Astrocyte (in vitro differentiated cells and primary cell): ENCODE measurements around the gene RPL39L. TPM values are rescaled to one million over a fixed set of nuclear protein-coding genes. Genes with fewer than 3 reads are reported as not detected.

Source experiments
- DNase-seq: peaks from one replicate; pipeline ENCODE4 v3.0.0-alpha.2; 2010; ENCODE audit warnings: low read depth
- FAIRE-seq: peaks from 2 replicates; lab custom pipeline; 2011; peaks lifted over from hg19 to GRCh38; lab: Jason Lieb, UNC
- H2AFZ ChIP-seq: 2 replicates; pipeline ENCODE4 v1.6.0; 2012; ENCODE audit warnings: low read depth, low read length, inconsistent platforms
- H3K27ac ChIP-seq: 2 replicates; pipeline ENCODE4 v1.5.1; 2011; ENCODE audit warnings: low read depth, low read length, inconsistent platforms
- H3K27me3 ChIP-seq: 2 replicates; pipeline ENCODE4 v1.6.0; 2011; ENCODE audit warnings: low read length, inconsistent platforms; ENCODE audit not compliant: insufficient read depth
- H3K36me3 ChIP-seq: 2 replicates; pipeline ENCODE4 v1.5.1; 2011; ENCODE audit warnings: low read length, inconsistent platforms; ENCODE audit not compliant: insufficient read depth
- H3K4me1 ChIP-seq: 2 replicates; pipeline ENCODE4 v1.5.1; 2011; ENCODE audit warnings: low read length, inconsistent platforms; ENCODE audit not compliant: insufficient read depth
- H3K4me2 ChIP-seq: 2 replicates; pipeline ENCODE4 v1.6.0; 2012; ENCODE audit warnings: low read length, inconsistent platforms
- H3K4me3 ChIP-seq: 2 replicates; pipeline ENCODE4 v1.5.1; 2011; ENCODE audit warnings: low read depth, mild to moderate bottlenecking, low read length, inconsistent platforms; ENCODE audit not compliant: insufficient read depth
- H3K79me2 ChIP-seq: 2 replicates; pipeline ENCODE4 v1.6.0; 2012; ENCODE audit warnings: mild to moderate bottlenecking, low read length, inconsistent platforms; ENCODE audit not compliant: insufficient read depth
- H3K9ac ChIP-seq: 2 replicates; pipeline ENCODE4 v1.6.0; 2012; ENCODE audit warnings: mild to moderate bottlenecking, low read length, inconsistent platforms
- H3K9me3 ChIP-seq: 2 replicates; pipeline ENCODE4 v1.5.1; 2012; ENCODE audit warnings: low read depth, mild to moderate bottlenecking, low read length, inconsistent platforms; ENCODE audit not compliant: insufficient read depth
- H4K20me1 ChIP-seq: 2 replicates; pipeline ENCODE4 v1.6.0; 2012; ENCODE audit warnings: low read length, inconsistent platforms; ENCODE audit not compliant: insufficient read depth
- H3K27ac Mint-ChIP-seq: one replicate; pipeline ENCODE4 v1.8.0; 2021; ENCODE audit warnings: mild to moderate bottlenecking, mixed read lengths; ENCODE audit not compliant: unreplicated experiment
- H3K27me3 Mint-ChIP-seq: one replicate; pipeline ENCODE4 v1.8.0; 2021; ENCODE audit warnings: low read depth, mixed read lengths; ENCODE audit not compliant: unreplicated experiment
- H3K36me3 Mint-ChIP-seq: one replicate; pipeline ENCODE4 v1.8.0; 2021; ENCODE audit warnings: low read depth, mixed read lengths; ENCODE audit not compliant: unreplicated experiment
- H3K4me1 Mint-ChIP-seq: one replicate; pipeline ENCODE4 v1.8.0; 2021; ENCODE audit warnings: low read depth, mixed read lengths; ENCODE audit not compliant: unreplicated experiment
- H3K4me3 Mint-ChIP-seq: one replicate; pipeline ENCODE4 v1.8.0; 2021; ENCODE audit warnings: mild to moderate bottlenecking, moderate library complexity, mixed read lengths; ENCODE audit not compliant: unreplicated experiment
- H3K9me3 Mint-ChIP-seq: one replicate; pipeline ENCODE4 v1.8.0; 2021; ENCODE audit warnings: mild to moderate bottlenecking, mixed read lengths; ENCODE audit not compliant: unreplicated experiment
- EZH2 ChIP-seq: IDR thresholded peaks from 2 replicates; pipeline ENCODE4 v1.6.1; 2012; ENCODE audit warnings: mild to moderate bottlenecking, low read length, inconsistent platforms; ENCODE audit not compliant: insufficient read depth
- total RNA-seq: library from RNA; stranded (reverse); gene quantifications from 2 replicates; pipeline ENCODE4 v1.2.1, GENCODE V29; 2021
- TF ChIP-seq, protein P1 (sequence below): IDR thresholded peaks from 2 replicates; pipeline ENCODE4 v1.5.1; 2011; ENCODE audit warnings: low read depth, mild to moderate bottlenecking, inconsistent platforms, low read length, moderate library complexity; ENCODE audit not compliant: insufficient read depth

Gene RPL39L
- total RNA-seq, 1 donor from 2014 or later = 6.5 TPM

GRCh38 chr3:187093320-187093719 is 46.0 kb downstream of the RPL39L start:
- no peaks in the 10 kb centered on the region for H3K36me3 Mint-ChIP-seq
- no peak overlapping the region for H3K27ac Mint-ChIP-seq
- no peaks in the 10 kb centered on the region for H3K9me3 ChIP-seq
- H3K4me1 ChIP-seq = no peaks in the 10 kb centered on the region
- FAIRE-seq (no peak), DNase-seq (no peak)
- H3K79me2 ChIP-seq = no peaks in the 10 kb centered on the region
- H3K4me3 ChIP-seq = no peak overlapping the region
- H3K27me3 ChIP-seq = no peaks in the 10 kb centered on the region
- TF ChIP-seq, protein P1, sequence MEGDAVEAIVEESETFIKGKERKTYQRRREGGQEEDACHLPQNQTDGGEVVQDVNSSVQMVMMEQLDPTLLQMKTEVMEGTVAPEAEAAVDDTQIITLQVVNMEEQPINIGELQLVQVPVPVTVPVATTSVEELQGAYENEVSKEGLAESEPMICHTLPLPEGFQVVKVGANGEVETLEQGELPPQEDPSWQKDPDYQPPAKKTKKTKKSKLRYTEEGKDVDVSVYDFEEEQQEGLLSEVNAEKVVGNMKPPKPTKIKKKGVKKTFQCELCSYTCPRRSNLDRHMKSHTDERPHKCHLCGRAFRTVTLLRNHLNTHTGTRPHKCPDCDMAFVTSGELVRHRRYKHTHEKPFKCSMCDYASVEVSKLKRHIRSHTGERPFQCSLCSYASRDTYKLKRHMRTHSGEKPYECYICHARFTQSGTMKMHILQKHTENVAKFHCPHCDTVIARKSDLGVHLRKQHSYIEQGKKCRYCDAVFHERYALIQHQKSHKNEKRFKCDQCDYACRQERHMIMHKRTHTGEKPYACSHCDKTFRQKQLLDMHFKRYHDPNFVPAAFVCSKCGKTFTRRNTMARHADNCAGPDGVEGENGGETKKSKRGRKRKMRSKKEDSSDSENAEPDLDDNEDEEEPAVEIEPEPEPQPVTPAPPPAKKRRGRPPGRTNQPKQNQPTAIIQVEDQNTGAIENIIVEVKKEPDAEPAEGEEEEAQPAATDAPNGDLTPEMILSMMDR = no peak
- TF ChIP-seq EZH2 = no peak
- H3K36me3 ChIP-seq = no peaks in the 10 kb centered on the region
- H3K27me3 Mint-ChIP-seq = no peaks in the 10 kb centered on the region
- no peak overlapping the region for H3K4me2 ChIP-seq
- H3K27ac ChIP-seq = no peak overlapping the region
- H3K9me3 Mint-ChIP-seq = peaks cover 7% of the 10 kb centered on the region
- no peak overlapping the region for H3K9ac ChIP-seq
- H3K4me1 Mint-ChIP-seq = no peaks in the 10 kb centered on the region
- H3K4me3 Mint-ChIP-seq = no peak overlapping the region
- H4K20me1 ChIP-seq = no peaks in the 10 kb centered on the region
- no peak overlapping the region for H2AFZ ChIP-seq

- Histone ChIP-seq H3K27me3 (no peaks in the 10 kb centered on the region), H3K4me2 (no peak overlapping the region), H3K4me1 (no peaks in the 10 kb centered on the region), H3K4me3 (no peak overlapping the region), H3K27ac (no peak overlapping the region), H2AFZ (no peak overlapping the region), H4K20me1 (no peaks in the 10 kb centered on the region), H3K79me2 (no peaks in the 10 kb centered on the region), H3K36me3 (no peaks in the 10 kb centered on the region), H3K9me3 (no peaks in the 10 kb centered on the region), H3K9ac (no peak overlapping the region)
- no peak for FAIRE-seq
- H3K27me3 Mint-ChIP-seq = no peaks in the 10 kb centered on the region
- peaks cover 1% of the 10 kb centered on the region for H3K4me1 Mint-ChIP-seq
- H3K9me3 Mint-ChIP-seq = peaks cover 13% of the 10 kb centered on the region
- no peak for DNase-seq
- no peaks in the 10 kb centered on the region for H3K36me3 Mint-ChIP-seq
- no peak for TF ChIP-seq EZH2
- TF ChIP-seq, protein P1 = no peak
- H3K4me3 Mint-ChIP-seq = no peak overlapping the region
- H3K27ac Mint-ChIP-seq = no peak overlapping the region
Measured at GRCh38 chr3:187088701-187089100, 50.6 kb downstream of the RPL39L start.

GRCh38 chr3:187086831-187087230 is 52.5 kb downstream of the RPL39L start:
- TF ChIP-seq, protein P1 = no peak
- TF ChIP-seq EZH2 = no peak
- FAIRE-seq = no peak

More at GRCh38 chr3:187086831-187087230, 52.5 kb downstream of the RPL39L start:
- no peak for DNase-seq
- H3K9ac ChIP-seq = no peak overlapping the region
- Mint-ChIP-seq H3K27me3 (no peaks in the 10 kb centered on the region), H3K4me3 (no peak overlapping the region), H3K27ac (no peak overlapping the region), H3K4me1 (peaks cover 1% of the 10 kb centered on the region), H3K9me3 (peaks cover 13% of the 10 kb centered on the region), H3K36me3 (no peaks in the 10 kb centered on the region)
- H3K4me2 ChIP-seq = no peak overlapping the region
- no peak overlapping the region for H3K4me3 ChIP-seq
- H3K9me3 ChIP-seq = no peaks in the 10 kb centered on the region
- H3K4me1 ChIP-seq = no peaks in the 10 kb centered on the region
- H3K79me2 ChIP-seq = no peaks in the 10 kb centered on the region
- H3K36me3 ChIP-seq = no peaks in the 10 kb centered on the region
- H4K20me1 ChIP-seq = no peaks in the 10 kb centered on the region
- no peak overlapping the region for H3K27ac ChIP-seq
- no peak overlapping the region for H2AFZ ChIP-seq
- H3K27me3 ChIP-seq = no peaks in the 10 kb centered on the region
